CD4-positive, alpha-beta T cell treated with Interleukin-10 for 1 hour (primary cell): Measurements from ENCODE around the gene ATP2B2.

Source experiments
- DNase-seq: peaks from one replicate; pipeline ENCODE4 v3.0.0-alpha.2; 2020

ATP2B2 gene

GRCh38 chr3:10492364-10493201, 12.8 kb downstream of the ATP2B2 start:
- no peak for DNase-seq

DNA sequence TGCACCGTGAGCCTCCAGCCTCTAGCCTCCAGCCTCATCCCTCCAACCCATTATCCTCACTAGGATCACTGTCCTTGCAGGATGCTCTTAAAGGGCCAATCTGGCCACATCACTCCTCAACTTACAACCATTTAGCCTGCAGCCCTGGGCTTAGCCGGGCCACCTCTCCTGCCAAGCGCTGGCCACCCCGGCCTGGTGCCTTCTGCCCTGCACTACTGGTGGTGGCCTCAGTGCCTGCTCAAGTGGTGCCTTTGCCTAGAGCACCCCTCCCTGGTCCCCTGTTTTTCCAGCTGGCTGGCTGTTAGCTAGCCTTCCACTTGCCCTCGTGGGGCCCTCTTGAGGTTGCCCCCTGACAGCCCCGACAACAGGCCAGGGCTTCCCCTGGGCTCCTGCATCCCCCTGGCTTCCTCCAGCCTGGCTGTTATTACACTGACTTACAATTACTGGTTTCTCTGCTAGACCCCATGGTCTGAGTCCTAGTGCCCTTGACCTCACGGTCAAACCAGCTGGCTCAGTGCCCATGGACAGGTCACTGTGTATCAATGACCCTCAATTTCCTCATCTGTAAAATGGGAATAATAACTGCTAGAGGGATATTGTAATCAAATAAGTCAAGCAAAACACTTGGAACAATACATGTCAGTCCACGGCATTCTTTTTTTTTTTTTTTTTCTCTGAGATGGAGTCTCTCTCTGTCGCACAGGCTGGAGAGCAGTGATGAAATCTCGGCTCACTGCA, 15.5 kb downstream of the ATP2B2 start:
- no peak for DNase-seq

- DNase-seq = no peak
These were observed 17.3 kb downstream of the ATP2B2 start for GRCh38 chr3:10487988-10488633.

GRCh38 chr3:10485806-10486205, 19.6 kb downstream of the ATP2B2 start:
- no peak for DNase-seq

GRCh38 chr3:10485380-10485779, 20.0 kb downstream of the ATP2B2 start:
- DNase-seq = no peak

GRCh38 chr3:10484709-10485108, 20.7 kb downstream of the ATP2B2 start:
- DNase-seq = no peak

GRCh38 chr3:10483686-10484345, 21.6 kb downstream of the ATP2B2 start:
- DNase-seq = no peak

DNA sequence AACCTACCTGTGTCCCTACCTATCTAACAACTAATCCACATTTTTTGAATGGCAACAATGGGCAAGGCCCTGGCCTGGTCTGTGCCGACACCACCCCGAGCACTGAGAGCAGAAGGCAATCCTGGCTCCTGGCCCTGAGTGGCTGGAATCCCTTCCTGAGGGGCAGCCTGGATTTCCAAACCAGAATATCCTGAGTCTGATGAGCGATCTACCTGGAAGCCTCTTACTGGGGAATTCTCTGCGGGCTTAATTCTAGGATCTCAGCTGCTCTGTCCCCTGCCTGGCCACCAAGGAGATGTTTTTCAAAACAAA, 22.1 kb downstream of the ATP2B2 start:
- no peak for DNase-seq

DNA sequence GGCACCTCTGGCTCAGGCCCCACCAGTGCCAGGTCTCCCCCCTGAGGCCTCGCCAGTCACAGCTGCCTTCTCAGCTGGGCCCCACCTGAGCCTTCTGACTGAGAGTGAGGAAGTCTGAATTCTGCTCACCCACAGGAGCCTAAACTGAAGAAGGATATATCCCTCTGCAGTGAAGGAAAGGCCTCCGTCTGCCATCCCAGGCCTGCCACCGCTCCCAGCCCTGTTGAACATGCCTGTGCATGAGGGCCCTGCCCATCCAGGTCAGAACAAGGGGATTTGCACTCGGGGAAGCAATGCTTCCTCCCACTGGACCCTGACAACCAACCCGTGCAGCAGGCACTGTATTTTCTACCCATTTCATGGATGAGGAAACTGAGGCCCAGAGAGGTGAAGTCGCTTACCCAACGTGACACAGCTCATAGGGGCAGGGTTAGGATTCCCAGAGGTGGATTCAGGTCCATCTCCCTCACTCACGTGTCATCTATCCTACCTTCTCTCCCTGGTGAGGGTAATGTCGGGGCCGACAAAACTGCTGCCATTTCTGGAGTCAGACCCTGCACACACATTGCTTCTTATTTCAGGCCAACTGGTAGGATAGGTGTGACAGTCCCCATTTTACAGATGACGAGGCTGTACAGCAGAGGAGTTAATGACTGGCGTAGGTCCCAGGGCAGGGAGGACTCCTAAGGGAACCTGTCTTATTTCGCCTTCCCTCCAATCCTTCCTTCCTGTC, 22.6 kb downstream of the ATP2B2 start:
- no peak for DNase-seq

- DNase-seq = no peak
These were observed 24.5 kb downstream of the ATP2B2 start for GRCh38 chr3:10480871-10481378.

- DNase-seq = no peak
These were observed 26.1 kb downstream of the ATP2B2 start for GRCh38 chr3:10479311-10479710.

- no peak for DNase-seq
These were observed 29.4 kb downstream of the ATP2B2 start for GRCh38 chr3:10475983-10476382.

DNA sequence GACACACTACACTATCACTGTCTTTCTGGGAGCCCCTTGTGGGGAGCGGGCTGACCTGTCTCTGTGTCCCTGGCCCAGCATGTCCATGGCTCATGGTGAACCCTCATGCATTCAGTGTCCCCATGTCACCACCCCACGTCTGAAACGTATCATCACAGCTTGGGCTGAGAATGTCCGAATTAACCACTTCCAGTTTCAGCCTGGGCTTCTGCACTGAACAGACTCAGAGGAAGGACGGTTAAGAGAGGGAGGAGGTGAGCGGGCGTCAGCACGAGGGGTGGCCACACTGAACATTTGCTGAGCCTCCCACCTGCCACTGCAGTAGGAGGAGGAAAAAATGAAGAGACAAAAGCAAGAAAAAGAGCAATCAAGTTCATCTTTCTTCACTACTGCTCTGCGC, 30.5 kb downstream of the ATP2B2 start:
- no peak for DNase-seq

DNA sequence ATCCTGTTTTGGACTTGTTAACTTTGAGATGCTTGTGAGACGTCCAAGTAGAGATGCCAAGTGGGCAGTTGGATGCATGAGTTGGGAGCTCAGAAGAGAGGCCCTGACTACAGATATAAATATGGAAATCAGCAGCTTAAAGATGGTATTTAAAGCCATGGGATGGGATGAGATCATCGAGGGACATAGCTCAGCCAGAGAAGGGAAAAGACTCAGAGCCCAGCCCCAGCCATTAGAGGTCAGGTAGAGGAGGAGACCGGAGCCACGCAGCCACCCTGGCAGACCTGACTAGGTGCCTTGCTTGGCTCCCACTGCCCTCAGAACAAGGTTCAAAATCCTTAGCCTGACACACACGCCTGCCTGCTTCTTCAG, 31.1 kb downstream of the ATP2B2 start:
- no peak for DNase-seq

- no peak for DNase-seq
These were observed 31.7 kb downstream of the ATP2B2 start for GRCh38 chr3:10473581-10474274.

GRCh38 chr3:10472877-10473440, 32.4 kb downstream of the ATP2B2 start:
- DNase-seq = no peak

DNA sequence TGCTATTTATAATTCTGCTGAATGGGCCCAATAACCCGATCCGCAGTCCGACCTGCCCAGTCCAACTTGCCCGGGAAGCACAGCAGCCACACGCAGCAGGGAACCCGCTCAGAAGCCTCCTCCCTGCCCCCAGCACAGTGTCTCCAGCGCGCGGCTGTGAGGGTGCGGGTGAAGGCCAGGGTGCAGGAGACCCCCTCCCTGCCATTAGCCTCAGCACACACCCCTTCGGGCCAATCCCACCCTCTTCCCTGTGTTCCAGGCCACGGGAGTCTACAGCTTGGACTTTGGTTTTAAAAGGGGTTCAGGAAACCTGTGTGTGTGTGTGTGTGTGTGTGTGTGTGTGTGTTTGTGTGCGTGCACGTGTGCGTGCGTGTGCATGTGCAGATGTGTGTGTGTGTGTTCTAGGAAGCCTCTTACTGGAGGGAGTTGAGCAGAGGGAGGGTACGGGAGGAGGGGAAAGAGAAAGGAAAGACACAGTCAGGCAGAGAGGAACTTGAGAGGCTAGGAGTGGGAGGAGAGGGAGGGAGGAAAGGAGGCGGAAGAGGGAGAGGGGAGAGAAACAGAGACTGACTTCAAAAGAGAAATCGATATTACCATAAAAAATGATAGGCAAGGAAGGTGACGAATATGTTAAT, 34.2 kb downstream of the ATP2B2 start:
- DNase-seq = no peak

DNA sequence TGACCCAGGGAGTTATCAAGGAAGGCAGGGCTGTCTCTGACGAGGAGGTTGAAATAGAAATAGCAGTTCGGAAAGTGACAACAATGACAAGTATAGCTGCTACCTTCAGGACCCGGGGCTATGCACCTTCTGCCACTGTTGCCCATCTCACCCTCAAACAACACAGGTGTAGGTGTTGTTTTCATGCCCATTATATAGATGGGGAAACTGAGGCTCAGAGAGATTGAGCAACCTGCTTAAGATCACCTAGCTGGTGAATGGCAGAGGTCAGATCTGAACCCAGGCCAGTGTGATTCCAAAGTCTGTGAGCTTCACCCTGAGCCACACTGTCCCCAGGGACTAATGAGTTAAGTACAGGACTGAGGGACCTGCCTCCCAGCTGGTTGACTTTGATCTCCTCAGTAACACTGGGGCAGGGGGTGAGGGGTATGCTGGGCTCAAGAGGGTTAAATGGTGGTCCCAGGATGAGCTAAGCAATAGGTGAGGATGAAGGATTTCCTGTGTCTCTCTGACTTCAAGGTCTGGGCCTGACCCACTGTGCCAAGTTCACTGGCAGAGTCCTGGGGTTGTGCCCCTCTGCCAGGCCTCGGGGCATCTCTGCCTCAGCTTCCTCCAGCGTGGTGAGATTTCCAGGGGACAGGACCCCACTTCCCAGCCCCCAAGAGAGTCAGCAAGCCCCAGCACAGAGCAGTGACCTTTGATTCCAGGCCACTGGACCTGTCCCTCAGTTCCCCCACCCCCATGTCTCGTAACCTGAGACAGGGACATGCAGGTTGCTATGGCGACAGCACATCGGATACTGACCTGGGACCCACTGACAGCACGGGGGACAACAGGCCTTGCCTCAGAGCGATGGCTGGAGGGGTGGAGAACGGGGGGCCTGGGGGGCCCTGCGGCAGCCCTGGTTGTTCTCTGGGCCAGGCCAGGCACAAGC, 35.0 kb downstream of the ATP2B2 start:
- DNase-seq = no peak

- DNase-seq = no peak
These were observed 35.8 kb downstream of the ATP2B2 start for GRCh38 chr3:10469441-10470119.
